ENCODE measurements around the gene XAGE2. TPM values are rescaled to one million over a fixed set of nuclear protein-coding genes. Genes with fewer than 3 reads are reported as not detected.
"Not testable (repeated sequence)": the region's sequence is repeated elsewhere in the genome, so short reads cannot be mapped to it uniquely, and the experiment has no call there.

Gene XAGE2, protein sequence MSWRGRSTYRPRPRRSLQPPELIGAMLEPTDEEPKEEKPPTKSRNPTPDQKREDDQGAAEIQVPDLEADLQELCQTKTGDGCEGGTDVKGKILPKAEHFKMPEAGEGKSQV
- total RNA-seq = not detected

DNA sequence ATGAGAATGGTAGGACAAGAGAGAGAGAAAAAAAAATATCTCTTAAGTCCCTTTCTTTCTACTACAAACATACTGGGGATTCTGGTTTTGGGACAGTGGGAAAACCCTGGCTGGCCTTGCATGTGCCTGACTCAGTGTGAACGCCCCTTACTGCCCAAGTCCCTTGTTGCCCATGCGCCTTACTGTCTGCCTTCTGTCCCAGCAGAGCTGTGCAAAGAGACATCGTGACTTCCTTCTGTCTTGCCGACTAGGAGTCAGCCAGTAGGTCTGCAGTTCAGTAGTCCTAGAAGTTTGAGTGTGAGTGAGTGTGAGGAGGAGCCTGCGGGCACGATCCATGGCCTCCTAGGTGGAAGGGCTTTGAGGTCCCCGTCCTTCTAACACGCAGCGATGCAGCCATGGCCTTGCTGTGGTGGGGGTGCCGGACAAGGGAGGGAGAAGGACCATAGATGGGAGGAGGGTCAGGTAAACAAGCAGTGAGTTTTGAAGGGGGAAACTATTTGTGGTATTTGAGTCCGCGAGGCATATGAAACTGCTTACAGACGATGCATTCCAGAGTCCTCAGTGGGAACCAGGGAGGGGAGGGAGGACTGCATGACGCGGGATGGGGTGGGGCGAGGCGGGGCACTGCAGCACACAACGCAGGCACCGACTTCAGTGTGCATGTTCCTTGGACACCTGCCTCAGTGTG is at the start of gene XAGE2:
XAGE2 (plus strand) TSS at position 654 of the 688 bp plus-strand sequence. CDS start 994 bp downstream, outside the sequence.
- Histone ChIP-seq H3K9me3 (no peaks in the 10 kb centered on the region), H3K4me3 (no peak within 1 kb of the TSS), H3K36me3 (no peaks in the 10 kb centered on the region), H3K4me1 (no peaks in the 10 kb centered on the region), H3K27me3 (peaks cover 0 to 8% (median 0%) of the 10 kb centered on the region in 3 donors), H3K27ac (no peak within 1 kb of the TSS)
- DNase-seq = no peak
- intact Hi-C loops (cut with DNase I; ENCODE audit: low total_unique reads) (no loop called here), in situ Hi-C loops (cut with MboI; ENCODE audit: low sequenced_read_pairs in 4 of 4) (no loop called here)
- no peak for ATAC-seq
- TF ChIP-seq, protein P1, sequence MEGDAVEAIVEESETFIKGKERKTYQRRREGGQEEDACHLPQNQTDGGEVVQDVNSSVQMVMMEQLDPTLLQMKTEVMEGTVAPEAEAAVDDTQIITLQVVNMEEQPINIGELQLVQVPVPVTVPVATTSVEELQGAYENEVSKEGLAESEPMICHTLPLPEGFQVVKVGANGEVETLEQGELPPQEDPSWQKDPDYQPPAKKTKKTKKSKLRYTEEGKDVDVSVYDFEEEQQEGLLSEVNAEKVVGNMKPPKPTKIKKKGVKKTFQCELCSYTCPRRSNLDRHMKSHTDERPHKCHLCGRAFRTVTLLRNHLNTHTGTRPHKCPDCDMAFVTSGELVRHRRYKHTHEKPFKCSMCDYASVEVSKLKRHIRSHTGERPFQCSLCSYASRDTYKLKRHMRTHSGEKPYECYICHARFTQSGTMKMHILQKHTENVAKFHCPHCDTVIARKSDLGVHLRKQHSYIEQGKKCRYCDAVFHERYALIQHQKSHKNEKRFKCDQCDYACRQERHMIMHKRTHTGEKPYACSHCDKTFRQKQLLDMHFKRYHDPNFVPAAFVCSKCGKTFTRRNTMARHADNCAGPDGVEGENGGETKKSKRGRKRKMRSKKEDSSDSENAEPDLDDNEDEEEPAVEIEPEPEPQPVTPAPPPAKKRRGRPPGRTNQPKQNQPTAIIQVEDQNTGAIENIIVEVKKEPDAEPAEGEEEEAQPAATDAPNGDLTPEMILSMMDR (IDR thresholded peaks at IDR 0.05 in 4 of 5, conservative IDR thresholded peaks at IDR 0.05 in 1 of 5) = no peak
- no peak for TF ChIP-seq POLR2A (IDR thresholded peaks at IDR 0.05)

DNA sequence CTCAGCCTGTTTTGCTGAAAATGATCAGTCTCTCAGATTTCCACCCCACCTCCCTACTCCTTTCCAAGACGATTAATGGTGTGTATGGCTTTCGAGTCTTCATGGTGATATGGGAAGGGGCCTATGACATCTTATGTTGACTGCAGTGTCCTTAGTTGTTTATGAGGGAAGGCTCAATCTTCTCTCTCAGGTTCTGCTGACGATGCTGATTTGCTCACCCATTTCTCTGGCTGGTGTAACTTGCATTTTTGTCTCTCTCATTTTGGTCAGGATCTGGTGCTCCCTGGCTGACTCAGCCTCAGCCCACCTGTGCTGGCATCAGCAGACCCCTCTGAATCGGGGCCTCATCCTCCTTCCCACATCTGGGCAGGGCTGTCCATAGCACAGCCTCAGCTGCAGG is 31.4 kb upstream of the XAGE2 start:
- Histone ChIP-seq H3K27me3 (peaks cover 0 to 9% (median 0%) of the 10 kb centered on the region in 3 donors), H3K4me3 (no peak overlapping the region), H3K36me3 (no peaks in the 10 kb centered on the region), H3K27ac (no peak overlapping the region), H3K4me1 (no peaks in the 10 kb centered on the region), H3K9me3 (peaks cover 0 to 15% (median 0%) of the 10 kb centered on the region in 3 donors)
- in situ Hi-C loops (cut with MboI; ENCODE audit: low sequenced_read_pairs in 4 of 4) = no loop called here
- ATAC-seq (no peak), DNase-seq (no peak)
- TF ChIP-seq, protein P1 (IDR thresholded peaks at IDR 0.05 in 4 of 5, conservative IDR thresholded peaks at IDR 0.05 in 1 of 5) = no peak
- no peak for TF ChIP-seq POLR2A (IDR thresholded peaks at IDR 0.05)
- intact Hi-C loops (cut with DNase I; ENCODE audit: low total_unique reads) = no loop called here

DNA sequence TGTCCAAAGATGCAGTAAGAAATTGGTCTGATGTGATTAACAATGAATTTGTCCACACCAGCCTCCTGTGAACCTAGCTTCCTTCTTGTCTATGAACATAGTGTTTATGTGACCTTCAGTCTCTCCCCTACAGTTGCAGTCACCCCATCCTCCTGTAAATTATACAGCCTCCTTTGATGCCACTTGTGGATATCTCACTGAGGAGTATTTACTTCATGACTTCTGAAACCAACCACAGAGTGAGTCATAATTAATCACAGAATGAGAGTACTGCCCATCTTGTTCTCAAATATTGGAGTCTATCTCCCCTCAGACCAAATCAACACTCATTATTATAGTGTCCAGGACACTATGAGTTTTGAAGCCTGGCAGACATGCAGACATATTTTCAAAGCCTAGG is 27.3 kb upstream of the XAGE2 start:
- Histone ChIP-seq H3K4me3 (no peak overlapping the region), H3K36me3 (no peaks in the 10 kb centered on the region), H3K27ac (no peak overlapping the region), H3K27me3 (peaks cover 0 to 4% (median 0%) of the 10 kb centered on the region in 3 donors), H3K9me3 (no peaks in the 10 kb centered on the region), H3K4me1 (no peaks in the 10 kb centered on the region)
- ATAC-seq (no peak), DNase-seq (no peak)
- in situ Hi-C loops (cut with MboI; ENCODE audit: low sequenced_read_pairs in 4 of 4) (no loop called here), intact Hi-C loops (cut with DNase I; ENCODE audit: low total_unique reads) (no loop called here)
- TF ChIP-seq POLR2A (IDR thresholded peaks at IDR 0.05) = no peak
- TF ChIP-seq, protein P1 (IDR thresholded peaks at IDR 0.05 in 4 of 5, conservative IDR thresholded peaks at IDR 0.05 in 1 of 5) = no peak

DNA sequence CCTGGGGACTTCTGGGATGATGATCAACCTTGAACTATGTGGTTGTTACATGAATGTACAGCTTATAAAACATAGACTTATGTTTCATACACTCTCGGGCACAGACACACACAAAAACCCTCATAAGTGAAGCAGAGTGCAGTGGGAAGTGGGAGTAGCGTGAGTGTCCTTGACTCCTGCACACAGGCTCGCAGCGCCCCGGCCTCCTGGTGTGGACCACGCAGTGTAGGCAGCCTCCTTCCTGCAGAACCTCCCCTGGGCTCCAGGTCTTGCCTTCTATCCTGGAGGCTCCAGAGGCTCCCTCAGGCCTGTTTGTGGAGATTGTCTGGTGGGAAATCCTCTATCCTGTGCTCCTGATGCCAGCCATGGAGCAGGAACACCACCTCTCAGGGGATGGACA is 25.7 kb upstream of the XAGE2 start:
- DNase-seq; H3K27ac ChIP-seq; intact Hi-C loops (cut with DNase I; ENCODE audit: low total_unique reads); H3K36me3 ChIP-seq; H3K4me3 ChIP-seq; H3K27me3 ChIP-seq; H3K9me3 ChIP-seq; ATAC-seq; H3K4me1 ChIP-seq; in situ Hi-C loops (cut with MboI; ENCODE audit: low sequenced_read_pairs in 4 of 4): not testable (repeated sequence)

DNA sequence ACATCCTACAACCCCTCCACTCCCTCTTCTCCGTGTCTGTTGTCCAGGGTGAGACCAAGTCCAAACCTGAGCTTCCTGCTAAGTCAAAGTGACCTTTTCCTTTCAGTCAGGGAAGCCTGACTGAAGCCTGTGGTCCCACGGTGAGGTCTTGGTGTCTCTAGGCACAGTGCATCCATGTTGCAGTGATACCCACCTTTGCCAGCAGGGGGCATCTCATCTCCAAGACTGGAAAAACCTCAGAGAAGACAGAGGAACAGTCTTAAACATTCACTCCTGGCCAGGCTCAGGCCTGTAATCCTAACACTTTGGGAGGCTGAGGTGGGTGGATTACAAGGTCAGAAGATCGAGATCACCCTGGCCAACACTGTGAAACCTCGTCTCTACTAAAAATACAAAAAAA is 23.4 kb upstream of the XAGE2 start:
- TF ChIP-seq, protein P1 (IDR thresholded peaks at IDR 0.05 in 4 of 5, conservative IDR thresholded peaks at IDR 0.05 in 1 of 5) = peak in 1 of 5 experiments; percentile 23
- H3K9me3 ChIP-seq; H3K4me3 ChIP-seq; H3K27ac ChIP-seq; in situ Hi-C loops (cut with MboI; ENCODE audit: low sequenced_read_pairs in 4 of 4); H3K4me1 ChIP-seq; H3K36me3 ChIP-seq; H3K27me3 ChIP-seq; DNase-seq; intact Hi-C loops (cut with DNase I; ENCODE audit: low total_unique reads); ATAC-seq: not testable (repeated sequence)
